ENCODE measurements around the gene NOS1.

The NOS1 gene

GRCh38 chr12:117347588-117347987 is 13.8 kb downstream of the NOS1 start:
- H3K4me3 ChIP-seq (ENCODE audit: low read depth, low read length): no peak overlapping the region
- TF ChIP-seq CTCF (IDR thresholded peaks at IDR 0.05; ENCODE audit: low read depth, low read length): no peak
- no peaks in the 10 kb centered on the region for H3K9me3 ChIP-seq (ENCODE audit: severe bottlenecking)
- no peak for DNase-seq
- H3K27me3 ChIP-seq (ENCODE audit: insufficient read depth, low read depth, severe bottlenecking): no peaks in the 10 kb centered on the region
- H3K27ac ChIP-seq: no peak overlapping the region
- H3K36me3 ChIP-seq: no peaks in the 10 kb centered on the region

- TF ChIP-seq CTCF (IDR thresholded peaks at IDR 0.05; ENCODE audit: low read depth, low read length): no peak
- Histone ChIP-seq H3K9me3 (ENCODE audit: severe bottlenecking) (no peaks in the 10 kb centered on the region), H3K27ac (no peak overlapping the region), H3K27me3 (ENCODE audit: insufficient read depth, low read depth, severe bottlenecking) (no peaks in the 10 kb centered on the region), H3K4me3 (ENCODE audit: low read depth, low read length) (no peak overlapping the region), H3K36me3 (no peaks in the 10 kb centered on the region)
- DNase-seq: no peak
Observed at GRCh38 chr12:117344716-117345115, 16.7 kb downstream of the NOS1 start.

GRCh38 chr12:117343849-117344248 is 17.6 kb downstream of the NOS1 start:
- H3K36me3 ChIP-seq: no peaks in the 10 kb centered on the region
- TF ChIP-seq CTCF (IDR thresholded peaks at IDR 0.05; ENCODE audit: low read depth, low read length): no peak
- no peaks in the 10 kb centered on the region for H3K9me3 ChIP-seq (ENCODE audit: severe bottlenecking)
- no peak overlapping the region for H3K27ac ChIP-seq
- H3K4me3 ChIP-seq (ENCODE audit: low read depth, low read length): no peak overlapping the region
- no peak for DNase-seq
- H3K27me3 ChIP-seq (ENCODE audit: insufficient read depth, low read depth, severe bottlenecking): no peaks in the 10 kb centered on the region

- no peak overlapping the region for H3K27ac ChIP-seq
- H3K36me3 ChIP-seq: no peaks in the 10 kb centered on the region
- no peaks in the 10 kb centered on the region for H3K27me3 ChIP-seq (ENCODE audit: insufficient read depth, low read depth, severe bottlenecking)
- no peak overlapping the region for H3K4me3 ChIP-seq (ENCODE audit: low read depth, low read length)
- no peak for DNase-seq
- no peak for TF ChIP-seq CTCF (IDR thresholded peaks at IDR 0.05; ENCODE audit: low read depth, low read length)
- H3K9me3 ChIP-seq (ENCODE audit: severe bottlenecking): no peaks in the 10 kb centered on the region
Observed at GRCh38 chr12:117343296-117343695, 18.1 kb downstream of the NOS1 start.

GRCh38 chr12:117342682-117343081 is 18.7 kb downstream of the NOS1 start:
- DNase-seq: no peak
- H3K27ac ChIP-seq: no peak overlapping the region
- H3K36me3 ChIP-seq: no peaks in the 10 kb centered on the region
- no peaks in the 10 kb centered on the region for H3K9me3 ChIP-seq (ENCODE audit: severe bottlenecking)
- H3K4me3 ChIP-seq (ENCODE audit: low read depth, low read length): no peak overlapping the region
- no peaks in the 10 kb centered on the region for H3K27me3 ChIP-seq (ENCODE audit: insufficient read depth, low read depth, severe bottlenecking)
- TF ChIP-seq CTCF (IDR thresholded peaks at IDR 0.05; ENCODE audit: low read depth, low read length): no peak

GRCh38 chr12:117342247-117342646 is 19.2 kb downstream of the NOS1 start:
- Histone ChIP-seq H3K36me3 (no peaks in the 10 kb centered on the region), H3K27me3 (ENCODE audit: insufficient read depth, low read depth, severe bottlenecking) (no peaks in the 10 kb centered on the region), H3K27ac (no peak overlapping the region), H3K9me3 (ENCODE audit: severe bottlenecking) (no peaks in the 10 kb centered on the region), H3K4me3 (ENCODE audit: low read depth, low read length) (no peak overlapping the region)
- no peak for TF ChIP-seq CTCF (IDR thresholded peaks at IDR 0.05; ENCODE audit: low read depth, low read length)
- DNase-seq: no peak
